Activated CD4-positive, alpha-beta T cell treated with anti-CD3 and anti-CD28 coated beads, Interleukin-2, amount 10 ng/mL, durations not matched to agents 7 days and 5 days (primary cell): ENCODE results near the gene SYT17. TPM values are rescaled to one million over a fixed set of nuclear protein-coding genes. Genes with fewer than 3 reads are reported as not detected.

Source experiments
- CTCF ChIA-PET: fragments of 350-600 bp; sonication (Branson Sonifier 250); formaldehyde crosslinking; loops from one replicate; lab custom pipeline; 2021; ENCODE audit warnings: antibody characterized with exemption; lab: Charles Lee
- POLR2A ChIA-PET: fragments of 350-600 bp; sonication (Branson Sonifier 250); formaldehyde crosslinking; loops from one replicate; lab custom pipeline; 2021; ENCODE audit warnings: antibody characterized with exemption; lab: Charles Lee
- DNase-seq: peaks from one replicate; pipeline ENCODE4 v3.0.0-alpha.2; 2020
- H3K27ac Mint-ChIP-seq: one replicate; pipeline ENCODE4 v1.8.0; 2021; ENCODE audit warnings: mild to moderate bottlenecking, moderate library complexity, mixed read lengths
- H3K27me3 Mint-ChIP-seq: one replicate; pipeline ENCODE4 v1.8.0; 2021; ENCODE audit warnings: mixed read lengths
- H3K36me3 Mint-ChIP-seq: one replicate; pipeline ENCODE4 v1.8.0; 2021; ENCODE audit warnings: low read depth, mixed read lengths
- H3K4me1 Mint-ChIP-seq: one replicate; pipeline ENCODE4 v1.8.0; 2021; ENCODE audit warnings: mixed read lengths
- H3K4me3 Mint-ChIP-seq: one replicate; pipeline ENCODE4 v1.8.0; 2021; ENCODE audit warnings: mild to moderate bottlenecking, moderate library complexity, mixed read lengths
- H3K9me3 Mint-ChIP-seq: one replicate; pipeline ENCODE4 v1.8.0; 2021; ENCODE audit warnings: mixed read lengths
- total RNA-seq, 2 experiments: library from RNA; stranded (reverse); gene quantifications; one replicate each; pipeline ENCODE4 v1.2.3, GENCODE V29; 2021

SYT17 gene
- total RNA-seq, 2 experiments from 2014 or later: not detected

DNA sequence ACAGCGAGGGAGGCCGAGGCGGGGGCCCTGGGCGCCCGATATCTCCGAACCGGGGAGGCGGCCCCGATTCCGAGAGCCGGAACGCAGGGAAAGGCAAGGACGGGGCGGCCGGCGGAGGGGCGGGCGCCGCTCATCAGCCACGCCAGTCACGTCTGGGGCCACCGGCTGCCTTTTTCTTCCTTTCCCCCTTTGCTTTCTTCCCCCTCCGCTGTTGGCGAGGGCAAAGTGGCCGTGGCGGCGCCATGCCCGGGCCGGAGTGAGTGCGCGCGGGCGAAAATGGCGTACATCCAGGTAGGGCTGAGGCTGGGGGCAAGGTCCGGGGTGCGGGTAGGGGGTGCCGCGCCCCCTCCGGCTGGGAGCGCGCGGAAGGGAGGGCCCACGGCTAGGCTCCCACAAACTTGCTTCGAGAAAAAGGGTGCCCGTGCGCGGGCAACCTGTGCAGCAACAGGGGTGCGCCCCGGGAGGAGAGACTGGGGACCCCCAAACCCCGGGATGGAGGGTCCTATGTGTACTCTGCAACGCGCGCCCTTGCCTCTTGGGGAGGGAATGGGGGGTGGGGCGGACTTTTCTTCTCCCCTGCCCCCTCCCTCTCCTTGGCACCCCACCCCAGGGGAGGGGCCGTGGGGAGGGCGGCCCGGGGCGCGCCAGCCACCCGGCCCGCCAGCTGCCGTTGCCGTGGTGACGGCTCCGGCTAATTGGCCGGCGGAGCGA, 486 bp downstream of the SYT17 start:
- Mint-ChIP-seq H3K4me1 (no peaks in the 10 kb centered on the region), H3K27me3 (peaks cover 22% of the 10 kb centered on the region), H3K27ac (no peak overlapping the region), H3K4me3 (no peak overlapping the region), H3K36me3 (no peaks in the 10 kb centered on the region), H3K9me3 (no peaks in the 10 kb centered on the region)
- ChIA-PET POLR2A (no interaction called here), CTCF (no interaction called here)
- DNase-seq: no peak

- Mint-ChIP-seq H3K4me1 (no peaks in the 10 kb centered on the region), H3K27ac (no peak overlapping the region), H3K27me3 (peaks cover 21% of the 10 kb centered on the region), H3K4me3 (no peak overlapping the region), H3K36me3 (no peaks in the 10 kb centered on the region), H3K9me3 (no peaks in the 10 kb centered on the region)
- DNase-seq: no peak
- ChIA-PET CTCF (no interaction called here), POLR2A (no interaction called here)
Observed at GRCh38 chr16:19169082-19169639, 1.1 kb downstream of the SYT17 start.

DNA sequence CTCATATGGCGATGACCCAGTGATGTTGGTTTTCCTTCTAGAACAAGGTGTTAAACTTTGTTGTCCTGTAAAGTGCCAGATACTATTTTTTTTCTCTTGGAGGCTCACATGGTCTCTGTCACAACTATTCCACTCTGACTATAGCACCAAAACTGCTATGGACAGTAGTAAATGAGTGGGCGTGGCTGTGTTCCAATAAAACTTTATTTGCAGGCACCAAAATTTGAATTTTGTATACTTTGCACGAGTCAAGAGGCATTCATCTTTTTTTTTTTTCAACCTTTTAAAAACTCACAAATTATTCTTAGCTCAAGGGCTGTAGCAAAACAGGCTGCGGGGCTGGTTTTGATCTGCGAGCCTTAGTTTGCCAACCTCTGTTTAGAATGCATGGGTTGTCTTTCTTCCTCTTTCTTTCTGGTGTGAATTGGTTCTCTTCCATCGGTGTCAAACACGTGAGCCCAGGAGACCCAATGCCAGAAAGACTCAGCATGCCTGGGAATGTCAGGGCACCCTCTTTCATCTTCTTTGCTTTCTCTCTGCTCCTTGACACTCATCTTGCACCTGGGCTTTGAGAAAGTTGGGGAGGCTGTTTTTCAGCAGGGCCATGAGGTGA, 2.1 kb downstream of the SYT17 start:
- H3K27me3 Mint-ChIP-seq: peaks cover 21% of the 10 kb centered on the region
- POLR2A ChIA-PET: no interaction called here
- H3K4me3 Mint-ChIP-seq: no peak overlapping the region
- no peak for DNase-seq
- no peaks in the 10 kb centered on the region for H3K4me1 Mint-ChIP-seq
- no peaks in the 10 kb centered on the region for H3K36me3 Mint-ChIP-seq
- H3K27ac Mint-ChIP-seq: no peak overlapping the region
- CTCF ChIA-PET: no interaction called here
- H3K9me3 Mint-ChIP-seq: no peaks in the 10 kb centered on the region

GRCh38 chr16:19172098-19172780, 4.2 kb downstream of the SYT17 start:
- no peaks in the 10 kb centered on the region for H3K4me1 Mint-ChIP-seq
- H3K36me3 Mint-ChIP-seq: no peaks in the 10 kb centered on the region
- ChIA-PET POLR2A (no interaction called here), CTCF (no interaction called here)
- no peaks in the 10 kb centered on the region for H3K9me3 Mint-ChIP-seq
- no peak for DNase-seq
- H3K27ac Mint-ChIP-seq: no peak overlapping the region
- peaks cover 21% of the 10 kb centered on the region for H3K27me3 Mint-ChIP-seq
- no peak overlapping the region for H3K4me3 Mint-ChIP-seq

GRCh38 chr16:19173059-19173458, 5.0 kb downstream of the SYT17 start:
- POLR2A ChIA-PET: no interaction called here
- CTCF ChIA-PET: interaction anchor here (1.5 kb wide), 1 partner anchor 85 kb away, joined by 3 read pairs; no protein-coding TSS in a partner anchor
- Mint-ChIP-seq H3K4me1 (no peaks in the 10 kb centered on the region), H3K9me3 (no peaks in the 10 kb centered on the region), H3K27me3 (peaks cover 19% of the 10 kb centered on the region), H3K4me3 (no peak overlapping the region), H3K27ac (no peak overlapping the region), H3K36me3 (no peaks in the 10 kb centered on the region)
- DNase-seq: no peak

GRCh38 chr16:19173649-19174383, 5.8 kb downstream of the SYT17 start:
- no peak for DNase-seq
- Mint-ChIP-seq H3K9me3 (no peaks in the 10 kb centered on the region), H3K27me3 (peaks cover 19% of the 10 kb centered on the region), H3K4me1 (no peaks in the 10 kb centered on the region), H3K4me3 (no peak overlapping the region), H3K27ac (no peak overlapping the region), H3K36me3 (no peaks in the 10 kb centered on the region)
- CTCF ChIA-PET: interaction anchor here (1.2 to 1.5 kb wide), 2 partner anchors 12 to 85 kb away, joined by 3 read pairs; no protein-coding TSS in a partner anchor
- POLR2A ChIA-PET: no interaction called here

DNA sequence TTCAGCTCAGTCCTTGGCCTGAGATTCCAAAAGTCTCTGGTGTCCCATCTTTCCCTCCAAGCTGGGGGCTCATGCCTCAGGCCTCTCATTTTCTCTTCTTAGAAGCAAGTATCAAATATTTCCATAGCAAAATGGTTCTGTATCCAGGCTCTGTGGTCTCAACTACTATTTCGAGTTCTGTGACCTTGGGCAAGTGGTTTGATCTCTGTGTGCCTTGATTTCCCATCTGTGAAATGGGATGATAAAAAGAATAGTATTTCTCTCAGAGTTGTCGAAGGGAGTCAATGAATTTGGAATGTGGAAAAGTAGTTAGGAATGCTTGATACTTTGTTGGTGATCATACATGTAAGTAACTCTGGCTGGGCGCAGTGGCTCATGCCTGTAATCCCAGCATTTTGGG, 6.4 kb downstream of the SYT17 start:
- POLR2A ChIA-PET: no interaction called here
- CTCF ChIA-PET: interaction anchor here (1.2 to 1.5 kb wide), 2 partner anchors 11 to 86 kb away, joined by 3 read pairs; no protein-coding TSS in a partner anchor
- Mint-ChIP-seq H3K4me3 (no peak overlapping the region), H3K36me3 (no peaks in the 10 kb centered on the region), H3K27ac (no peak overlapping the region), H3K27me3 (peaks cover 15% of the 10 kb centered on the region), H3K4me1 (no peaks in the 10 kb centered on the region), H3K9me3 (no peaks in the 10 kb centered on the region)
- no peak for DNase-seq

- H3K9me3 Mint-ChIP-seq: no peaks in the 10 kb centered on the region
- no peak overlapping the region for H3K27ac Mint-ChIP-seq
- H3K27me3 Mint-ChIP-seq: peaks cover 5% of the 10 kb centered on the region
- no peaks in the 10 kb centered on the region for H3K36me3 Mint-ChIP-seq
- CTCF ChIA-PET: interaction anchor here (0.6 to 1.1 kb wide), 2 partner anchors 10 kb away, joined by 3 read pairs; no protein-coding TSS in a partner anchor
- DNase-seq: no peak
- H3K4me1 Mint-ChIP-seq: no peaks in the 10 kb centered on the region
- H3K4me3 Mint-ChIP-seq: no peak overlapping the region
- POLR2A ChIA-PET: no interaction called here
Observed at GRCh38 chr16:19175492-19176262, 7.6 kb downstream of the SYT17 start.

DNA sequence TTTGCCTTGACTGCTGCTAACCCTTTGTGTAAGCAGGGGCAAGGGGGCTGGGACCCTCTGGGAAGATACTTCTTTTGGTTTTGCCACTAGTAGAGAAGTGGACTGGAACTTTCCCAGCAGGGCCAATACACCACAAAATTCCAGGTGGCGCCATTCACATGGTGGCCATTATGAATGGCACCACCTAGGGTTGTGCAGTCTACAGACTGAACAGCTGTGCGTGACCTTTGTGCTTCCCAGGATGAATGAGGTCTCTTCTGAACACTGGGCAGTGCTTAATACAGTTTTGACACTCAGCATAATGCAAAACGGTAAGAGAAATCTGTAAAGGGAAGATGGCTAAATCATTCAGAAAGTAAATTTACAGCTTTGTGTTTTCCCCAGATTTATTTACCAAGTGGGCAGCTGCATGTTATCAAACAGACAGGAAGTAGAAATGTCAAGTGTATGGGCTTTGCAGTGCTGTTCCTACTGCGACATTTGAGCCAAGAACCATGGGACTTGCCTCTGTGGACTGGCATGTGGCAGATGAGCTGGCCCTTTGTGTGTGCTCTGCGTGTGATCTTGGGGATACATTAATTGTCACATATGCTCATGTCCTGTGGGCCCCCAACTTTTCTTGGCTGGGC, 9.2 kb downstream of the SYT17 start:
- no peaks in the 10 kb centered on the region for H3K36me3 Mint-ChIP-seq
- no peak overlapping the region for H3K4me3 Mint-ChIP-seq
- ChIA-PET POLR2A (no interaction called here), CTCF (interaction anchor here (0.6 to 0.8 kb wide), 2 partner anchors 110 to 243 kb away, joined by 3 read pairs; partner anchors contain the start of gene COQ7)
- no peak for DNase-seq
- no peaks in the 10 kb centered on the region for H3K4me1 Mint-ChIP-seq
- peaks cover 5% of the 10 kb centered on the region for H3K27me3 Mint-ChIP-seq
- no peaks in the 10 kb centered on the region for H3K9me3 Mint-ChIP-seq
- H3K27ac Mint-ChIP-seq: no peak overlapping the region

- H3K27ac Mint-ChIP-seq: no peak overlapping the region
- no peak overlapping the region for H3K4me3 Mint-ChIP-seq
- H3K9me3 Mint-ChIP-seq: no peaks in the 10 kb centered on the region
- CTCF ChIA-PET: interaction anchor here (0.5 to 2.2 kb wide), 6 partner anchors 18 to 107 kb away, joined by 3 to 16 read pairs (median 4); no protein-coding TSS in a partner anchor
- H3K27me3 Mint-ChIP-seq: peaks cover 3% of the 10 kb centered on the region
- no peaks in the 10 kb centered on the region for H3K36me3 Mint-ChIP-seq
- POLR2A ChIA-PET: no interaction called here
- H3K4me1 Mint-ChIP-seq: no peaks in the 10 kb centered on the region
- peak; percentile 23 for DNase-seq
Observed at GRCh38 chr16:19179546-19180490, 11.8 kb downstream of the SYT17 start.

DNA sequence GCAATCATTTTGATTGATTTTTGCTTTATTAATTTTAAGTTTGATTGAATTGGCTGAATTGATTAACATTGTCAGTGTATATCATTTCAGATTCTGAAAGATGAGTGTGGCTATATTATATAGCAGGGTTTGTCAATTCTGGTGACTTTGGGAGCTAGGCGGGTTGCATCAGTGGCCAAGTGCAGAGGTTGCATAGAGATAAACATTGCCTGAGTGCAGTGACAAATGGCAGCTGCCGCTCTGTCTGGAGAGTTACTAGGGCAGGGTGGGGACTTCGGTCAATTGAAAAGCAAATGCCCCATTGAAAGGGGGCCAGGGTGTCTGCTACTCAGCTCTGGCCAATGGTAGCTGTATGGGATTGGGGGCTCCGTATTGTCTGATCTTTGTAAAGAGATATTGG, 12.7 kb downstream of the SYT17 start:
- Mint-ChIP-seq H3K27me3 (peaks cover 3% of the 10 kb centered on the region), H3K4me3 (no peak overlapping the region), H3K36me3 (no peaks in the 10 kb centered on the region), H3K9me3 (no peaks in the 10 kb centered on the region), H3K27ac (no peak overlapping the region), H3K4me1 (no peaks in the 10 kb centered on the region)
- CTCF ChIA-PET: no interaction called here
- no peak for DNase-seq
- POLR2A ChIA-PET: no interaction called here
